ENCODE data around the gene RYK.
"Not testable (repeated sequence)": the region's sequence is repeated elsewhere in the genome, so short reads cannot be mapped to it uniquely, and the experiment has no call there.

The RYK gene

DNA sequence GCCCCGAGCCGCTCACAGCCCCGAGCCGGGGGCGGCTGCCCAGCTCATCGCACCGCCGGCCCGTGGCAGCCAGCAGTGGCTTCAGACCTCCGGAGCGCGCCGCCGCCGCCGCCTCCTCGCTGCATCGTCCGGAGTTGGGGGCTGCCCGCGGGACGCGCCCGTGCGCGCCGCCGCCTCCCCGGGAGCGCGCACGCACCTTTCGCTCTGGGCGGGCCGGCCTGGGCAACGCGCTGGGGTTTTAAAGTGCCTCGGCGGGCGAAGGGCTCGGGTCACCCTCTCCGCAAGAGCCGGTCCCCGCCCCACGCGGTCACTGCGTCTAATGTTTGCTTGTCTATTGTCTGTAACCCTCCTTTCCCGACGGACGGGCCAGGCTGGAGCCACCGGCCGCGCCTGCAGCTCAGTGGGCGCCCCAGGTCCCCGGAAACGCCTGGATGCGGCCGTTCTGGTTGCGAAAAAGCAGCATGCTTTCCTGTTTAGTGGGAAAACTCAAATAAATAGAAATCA lies at the start of gene RYK:
Gene RYK, minus strand, starts transcription at position 143 of the 504 bp plus-strand sequence. CDS start 205 bp downstream, outside the sequence.
- DNase-seq (ENCODE audit: low read depth in 3 of 3): peak; percentile 52 to 66 (median 62)

DNA sequence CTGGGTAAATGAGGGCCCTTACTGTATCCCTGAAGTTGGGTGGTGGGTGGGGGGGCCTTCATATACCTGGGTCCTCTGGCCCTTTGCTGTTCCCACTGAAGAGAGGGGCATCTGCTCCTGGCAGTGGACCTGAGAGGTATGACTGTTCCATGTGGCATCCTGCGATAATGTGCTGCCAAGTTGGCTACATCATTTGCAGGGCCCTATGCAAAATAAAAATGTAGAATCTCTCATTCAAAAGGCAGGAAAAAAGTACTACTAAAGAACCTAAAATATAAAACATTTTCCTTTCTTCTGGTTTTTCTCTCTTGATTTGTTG lies 49.2 kb upstream of the RYK start:
- DNase-seq (ENCODE audit: low read depth in 3 of 3): no peak

DNA sequence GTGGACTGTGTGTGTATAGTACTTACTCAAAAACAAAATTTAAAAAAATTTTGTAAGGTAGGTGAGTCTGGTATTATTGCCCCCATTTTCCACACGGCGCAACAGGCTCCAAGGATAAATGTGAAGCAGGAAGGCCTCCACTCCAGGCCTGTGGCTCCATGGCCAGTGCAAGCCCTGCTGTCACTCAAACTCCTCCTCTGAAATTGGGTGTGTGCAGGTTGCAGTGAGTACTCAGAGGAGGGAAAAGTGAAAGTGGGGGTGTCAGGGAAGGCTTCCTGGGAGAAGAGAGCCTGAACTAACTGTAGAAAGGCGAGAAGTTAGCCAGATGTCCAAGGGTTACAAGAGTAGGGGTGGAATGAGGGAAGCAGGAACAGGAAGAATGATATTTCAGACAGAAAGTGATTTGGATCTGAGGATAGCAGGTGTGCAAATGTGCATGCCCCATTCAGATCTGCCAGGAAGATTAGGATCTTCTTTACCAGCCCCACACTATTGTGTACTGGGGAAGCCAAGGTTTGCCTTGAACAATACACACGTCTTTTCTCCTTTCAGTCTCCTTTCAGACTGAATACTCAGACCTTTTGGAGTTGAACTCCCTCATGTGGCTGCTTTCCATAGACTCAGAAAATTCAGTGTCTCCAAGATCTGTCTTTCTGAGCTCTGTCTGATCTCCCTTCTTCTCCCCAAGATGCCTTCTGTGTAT lies 48.7 kb upstream of the RYK start:
- DNase-seq (ENCODE audit: low read depth in 3 of 3): no peak

DNA sequence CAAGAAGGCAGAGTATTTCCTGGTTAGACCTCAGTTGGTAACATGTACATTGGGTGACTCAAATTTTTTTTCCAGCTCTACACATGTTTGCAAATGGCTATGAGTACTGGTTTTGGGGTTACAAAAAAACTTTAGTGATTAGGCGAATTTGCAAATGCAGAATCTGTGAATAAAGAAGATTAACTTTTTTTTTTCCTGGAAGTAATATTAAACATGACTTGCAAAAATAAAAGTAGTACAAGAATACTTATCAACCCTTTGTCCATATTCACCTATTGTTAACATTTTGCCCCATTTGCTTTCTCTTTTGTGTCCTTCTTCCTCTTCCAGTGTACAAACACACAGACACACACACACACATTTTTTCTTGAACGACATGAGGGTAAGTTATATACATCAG lies 47.6 kb upstream of the RYK start:
- no peak for DNase-seq (ENCODE audit: low read depth in 3 of 3)

DNA sequence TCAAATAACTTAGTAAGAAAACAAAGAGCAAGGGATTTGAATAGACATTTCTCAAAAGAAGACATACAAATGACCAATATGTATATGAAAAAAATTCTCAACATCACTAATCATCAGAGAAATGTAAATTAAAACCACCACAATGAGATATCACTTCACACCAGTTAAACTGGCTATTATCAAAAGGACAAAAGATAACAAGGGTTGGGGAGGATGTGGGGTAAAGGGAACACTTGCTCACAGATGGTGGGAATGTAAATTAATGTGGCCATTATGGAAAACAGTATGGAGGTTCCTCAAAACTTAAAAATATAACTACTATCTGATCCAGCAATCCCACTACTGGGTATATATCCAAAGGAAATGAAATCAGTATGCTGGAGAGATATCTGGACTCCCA lies 46.0 kb upstream of the RYK start:
- no peak for DNase-seq (ENCODE audit: low read depth in 3 of 3)

DNA sequence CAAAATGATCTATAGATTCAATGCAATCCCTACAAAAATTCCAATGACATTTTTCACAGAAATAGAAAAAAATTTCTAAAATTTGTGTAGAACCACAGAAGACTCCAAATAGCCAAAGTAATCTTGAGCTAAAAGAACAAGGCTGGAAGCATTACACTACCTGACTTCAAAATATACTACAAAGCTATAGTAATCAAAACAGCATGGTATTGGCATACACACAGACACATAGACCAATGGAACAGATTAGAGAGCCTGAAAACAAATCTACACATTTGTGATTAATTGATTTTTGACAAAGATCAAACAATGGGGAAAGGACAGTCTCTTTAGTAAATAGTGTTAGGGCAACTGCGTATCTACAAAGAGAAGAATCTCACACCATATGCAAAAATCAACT lies 45.3 kb upstream of the RYK start:
- no peak for DNase-seq (ENCODE audit: low read depth in 3 of 3)

DNA sequence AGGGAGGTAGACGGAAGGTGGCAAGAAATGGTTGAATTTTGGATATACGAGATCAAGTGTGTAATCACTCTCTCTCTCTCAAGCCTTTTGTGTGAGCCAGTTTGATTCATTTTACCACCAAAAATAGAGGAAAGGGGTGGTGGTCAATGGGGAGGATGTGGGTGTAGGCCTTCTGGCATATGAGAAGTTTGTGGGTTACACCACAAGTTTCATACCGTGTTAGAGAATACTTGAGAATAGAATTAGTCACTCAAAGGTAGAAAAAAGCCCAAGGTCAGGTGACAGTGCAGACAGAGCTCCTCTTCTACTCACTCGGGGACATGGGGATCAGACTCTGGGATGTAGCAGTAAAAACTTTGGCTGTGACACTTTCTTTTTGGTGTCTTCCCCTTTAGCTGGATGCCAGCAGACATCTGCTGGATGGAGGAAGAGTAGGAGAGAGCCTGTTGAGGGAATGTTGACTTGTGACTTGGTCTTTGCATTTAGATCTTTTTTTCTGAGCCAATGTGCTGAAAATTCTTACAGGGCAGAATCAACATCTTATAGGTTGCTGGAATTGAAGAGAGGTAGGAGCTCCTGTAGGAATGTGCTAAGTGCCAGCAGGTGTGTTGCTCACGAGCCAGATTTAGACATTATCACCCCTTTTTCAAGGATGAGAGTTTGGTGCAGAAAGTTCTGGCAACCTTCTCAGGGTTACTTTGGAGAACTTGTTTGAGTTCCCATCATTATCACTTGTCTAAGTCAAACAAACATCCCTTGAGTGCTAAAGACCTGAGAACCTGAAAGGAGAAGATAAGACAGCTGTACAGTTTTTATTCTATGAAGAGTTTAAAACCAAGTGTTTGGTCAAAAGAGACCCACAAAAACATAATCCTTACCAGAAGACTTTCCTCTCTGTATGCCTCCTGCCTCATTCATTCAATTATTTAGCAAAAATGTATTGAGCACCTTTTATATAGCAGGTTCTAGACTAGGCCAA lies 43.9 kb upstream of the RYK start:
- peak in 2 of 3 experiments; percentile 15 to 23 for DNase-seq (ENCODE audit: low read depth in 3 of 3)

DNA sequence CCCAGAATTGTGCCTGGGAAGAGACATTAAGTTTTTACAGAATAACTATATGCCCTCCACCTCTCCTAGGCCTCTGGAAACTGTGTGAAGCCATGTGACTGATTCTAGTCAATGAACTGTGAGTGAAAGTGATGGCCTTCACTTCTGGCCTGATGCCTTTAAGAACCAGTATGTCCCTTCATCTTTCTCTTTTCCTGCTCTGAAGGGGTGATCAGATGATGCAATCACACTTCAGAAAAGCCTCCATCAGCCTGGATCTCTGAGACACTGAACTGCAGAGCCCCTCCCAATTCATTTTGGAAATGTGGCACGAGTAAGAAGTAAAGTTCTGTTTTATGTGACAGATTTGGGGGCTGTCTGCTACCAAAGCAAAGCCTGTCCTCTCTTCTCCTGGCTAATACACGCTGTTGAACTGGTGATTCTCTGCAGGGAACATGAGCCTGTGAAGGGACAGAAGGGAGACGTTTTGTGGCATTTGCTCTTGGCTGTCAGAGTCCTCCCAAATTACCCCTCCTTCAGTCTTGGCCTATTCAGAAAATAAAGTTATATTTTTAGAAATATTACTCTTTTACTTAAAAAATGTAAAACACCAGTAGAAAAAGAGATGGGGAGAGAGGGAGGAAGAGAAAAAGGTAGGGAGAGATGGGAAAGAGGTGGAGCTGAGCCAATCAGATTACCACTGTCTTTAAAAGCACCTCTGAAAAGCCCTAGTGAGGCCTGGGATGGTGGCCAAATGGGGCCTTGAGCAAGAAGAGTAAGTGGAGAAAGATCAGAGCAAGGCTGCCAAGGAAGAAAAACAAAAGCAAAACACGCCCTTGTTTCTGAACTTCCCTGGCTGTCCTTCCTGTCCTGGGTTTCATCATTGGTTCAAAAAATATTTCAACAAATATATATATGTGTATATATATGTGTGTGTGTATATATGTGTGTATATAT lies 40.9 kb upstream of the RYK start:
- no peak for DNase-seq (ENCODE audit: low read depth in 3 of 3)

DNA sequence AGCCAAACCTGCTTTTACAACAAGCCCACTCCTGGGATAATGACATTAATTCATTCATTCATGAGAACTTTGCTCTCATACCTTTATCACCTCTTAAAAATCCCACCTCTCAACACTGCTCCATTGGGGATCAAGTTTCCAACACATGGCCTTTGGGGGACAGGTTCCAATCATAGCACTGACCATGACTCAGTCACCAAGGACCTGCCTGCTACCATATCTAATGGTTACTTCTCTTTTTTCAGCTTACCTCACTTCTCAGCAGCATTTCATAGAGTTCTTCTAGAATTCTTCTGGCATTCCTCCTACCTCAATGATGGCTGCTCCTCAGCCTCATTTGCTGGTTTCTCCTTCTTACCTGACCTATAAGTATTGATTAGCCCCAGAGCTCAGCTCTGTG lies 36.9 kb upstream of the RYK start:
- DNase-seq (ENCODE audit: low read depth in 3 of 3): no peak

DNA sequence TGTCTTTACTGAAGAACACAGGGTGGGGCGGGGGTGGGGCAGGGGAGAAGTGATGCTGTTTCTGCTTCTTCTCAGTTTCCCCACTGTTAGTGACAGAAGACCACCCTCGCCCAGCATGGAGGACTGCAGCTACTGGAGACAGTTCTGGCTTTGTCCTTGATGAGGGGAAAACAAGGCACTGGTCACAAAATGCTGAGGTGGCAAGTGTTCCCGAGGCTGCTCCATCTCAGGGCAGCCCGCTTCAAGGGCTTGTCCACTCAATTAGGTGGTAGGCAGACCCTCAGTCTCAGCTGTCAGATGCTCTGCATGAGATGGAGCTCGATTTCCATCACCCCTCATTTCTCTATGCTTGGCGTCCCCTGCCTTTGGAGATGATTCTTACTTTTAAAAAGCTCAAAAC lies 33.8 kb upstream of the RYK start:
- DNase-seq (ENCODE audit: low read depth in 3 of 3): no peak

DNA sequence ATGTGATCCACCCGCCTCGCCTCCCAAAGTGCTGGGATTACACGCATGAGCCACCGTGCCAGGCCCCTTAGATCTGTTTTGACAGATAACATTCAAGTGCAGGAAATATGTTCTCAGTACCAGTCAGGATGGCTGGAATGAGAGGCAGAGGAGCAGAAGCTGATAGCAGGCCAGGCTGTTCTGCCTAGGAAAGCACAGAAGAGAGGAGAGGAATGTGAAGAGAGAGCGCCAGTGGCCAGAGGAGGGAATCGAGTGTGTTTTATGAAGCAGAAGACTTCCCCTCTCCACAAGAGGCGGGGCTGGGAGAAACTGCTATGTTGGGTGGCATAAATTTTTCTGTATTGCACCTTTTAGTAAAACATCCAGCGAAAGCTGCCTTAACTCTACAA lies 32.0 kb upstream of the RYK start:
- no peak for DNase-seq (ENCODE audit: low read depth in 3 of 3)

DNA sequence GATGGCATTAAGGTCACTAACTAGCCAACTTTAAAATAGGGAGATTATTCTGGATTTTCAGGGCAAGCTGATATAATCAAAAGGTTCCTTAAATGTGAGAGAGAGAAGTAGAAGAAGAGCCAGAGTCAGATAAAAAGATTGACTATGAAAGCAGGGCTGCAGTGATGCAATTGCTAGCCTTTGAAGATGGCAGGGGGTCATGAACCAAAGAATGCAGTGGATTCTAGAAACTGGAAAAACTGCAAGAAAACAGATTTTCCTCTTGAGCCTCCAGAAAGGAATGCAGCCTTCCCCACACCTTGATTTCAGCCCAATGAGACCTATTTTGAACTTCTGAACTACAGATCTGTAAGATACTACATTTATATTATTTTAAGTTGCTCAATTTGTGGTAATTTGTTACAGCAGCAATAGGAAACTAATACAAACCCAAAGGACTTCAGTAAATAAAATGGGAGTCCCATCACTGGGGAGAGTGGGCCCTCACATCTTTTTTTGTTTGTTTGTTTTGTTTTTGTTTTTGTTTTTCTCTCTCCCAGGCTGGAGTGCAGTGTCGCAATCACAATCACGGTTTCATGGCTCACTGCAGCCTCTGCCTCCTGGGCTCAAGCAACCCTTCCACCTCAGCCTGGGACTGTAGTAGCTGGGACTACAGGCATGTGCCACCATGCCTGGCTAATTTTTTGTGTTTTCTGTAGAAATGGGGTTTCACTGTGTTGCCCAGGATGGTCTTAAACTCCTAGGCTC lies 31.4 kb upstream of the RYK start:
- no peak for DNase-seq (ENCODE audit: low read depth in 3 of 3)

DNA sequence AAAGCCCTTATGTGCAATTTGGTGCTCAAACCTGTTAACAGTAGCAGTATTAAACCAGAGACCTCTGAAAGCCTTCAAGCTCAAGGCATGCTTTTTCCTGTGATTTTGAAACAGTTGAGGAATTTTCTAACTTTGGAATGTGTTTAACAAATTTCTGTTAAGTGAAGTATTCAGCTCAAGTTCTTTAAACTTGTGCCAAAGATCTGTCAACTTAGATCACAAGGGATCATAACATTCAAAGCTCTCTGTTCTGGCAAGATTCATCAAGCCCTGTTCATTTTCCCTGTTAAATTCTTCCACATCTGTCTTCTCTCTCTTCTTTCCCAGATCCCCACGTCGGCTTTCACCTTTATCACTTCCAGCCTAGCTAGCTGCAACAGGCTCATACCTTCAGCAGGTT lies 28.8 kb upstream of the RYK start:
- DNase-seq (ENCODE audit: low read depth in 3 of 3): no peak

DNA sequence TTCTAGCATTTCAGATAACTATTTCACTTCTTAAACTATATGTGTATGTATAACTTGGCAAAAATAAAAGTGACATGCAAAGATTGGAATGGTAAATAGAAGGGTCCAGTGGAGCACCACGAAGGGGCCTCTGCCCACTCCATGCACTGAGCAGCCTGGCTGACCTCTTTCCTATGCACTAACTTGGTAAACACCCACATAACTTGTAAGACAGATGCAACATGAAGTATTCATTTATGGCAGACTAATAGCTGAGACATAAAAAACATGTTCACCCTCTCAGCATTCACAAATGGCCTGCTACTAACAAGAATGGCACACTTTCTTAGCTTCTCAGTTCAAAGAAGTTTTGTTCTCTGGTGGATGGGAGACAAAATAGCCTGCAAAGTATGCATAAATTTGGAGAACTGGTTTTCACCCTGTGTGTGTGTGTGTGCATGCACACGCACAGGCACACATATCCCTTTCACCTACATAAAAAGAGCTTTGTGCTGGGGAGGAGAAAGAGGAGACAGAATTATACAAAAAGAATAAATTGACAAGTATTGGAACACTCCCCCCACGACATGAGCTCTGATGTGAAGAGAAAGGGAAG lies 26.5 kb upstream of the RYK start:
- DNase-seq (ENCODE audit: low read depth in 3 of 3): no peak

DNA sequence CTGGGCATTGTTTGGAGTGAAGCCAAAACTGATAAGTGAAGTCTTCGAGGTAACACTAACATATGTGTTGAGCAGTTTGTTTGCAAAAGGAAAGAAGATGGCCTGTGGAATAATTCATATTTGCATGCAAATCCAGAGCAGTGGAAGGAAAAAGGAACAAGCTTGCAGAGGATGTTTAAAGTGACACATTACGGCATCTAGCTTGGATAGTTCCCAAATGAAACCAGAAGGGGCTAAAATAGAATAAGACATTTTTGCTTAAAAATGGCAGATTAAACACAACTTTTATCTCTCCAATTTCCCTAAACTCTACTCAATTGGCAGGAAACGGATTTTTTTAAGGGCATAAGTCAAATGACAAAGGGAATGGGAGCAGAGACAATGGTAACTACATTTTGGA lies 25.4 kb upstream of the RYK start:
- DNase-seq (ENCODE audit: low read depth in 3 of 3): no peak

DNA sequence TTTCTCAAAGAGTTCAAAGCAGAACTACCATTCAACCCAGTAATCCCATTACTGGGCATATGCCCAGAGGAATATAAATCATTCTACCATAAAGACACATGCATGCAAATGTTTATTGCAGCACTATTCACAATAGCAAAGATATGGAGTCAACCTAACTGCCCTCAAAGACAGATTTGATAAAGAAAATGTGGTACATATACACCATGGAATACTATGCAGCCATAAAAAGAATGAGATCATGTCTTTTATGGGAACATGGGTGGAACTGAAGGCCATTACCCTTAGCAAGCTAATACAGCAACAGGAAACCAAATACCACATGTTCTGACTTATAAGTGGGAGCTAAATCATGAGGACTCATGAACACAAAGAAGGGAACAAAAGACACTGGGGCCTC lies 24.5 kb upstream of the RYK start:
- DNase-seq (ENCODE audit: low read depth in 3 of 3): not testable (repeated sequence)

DNA sequence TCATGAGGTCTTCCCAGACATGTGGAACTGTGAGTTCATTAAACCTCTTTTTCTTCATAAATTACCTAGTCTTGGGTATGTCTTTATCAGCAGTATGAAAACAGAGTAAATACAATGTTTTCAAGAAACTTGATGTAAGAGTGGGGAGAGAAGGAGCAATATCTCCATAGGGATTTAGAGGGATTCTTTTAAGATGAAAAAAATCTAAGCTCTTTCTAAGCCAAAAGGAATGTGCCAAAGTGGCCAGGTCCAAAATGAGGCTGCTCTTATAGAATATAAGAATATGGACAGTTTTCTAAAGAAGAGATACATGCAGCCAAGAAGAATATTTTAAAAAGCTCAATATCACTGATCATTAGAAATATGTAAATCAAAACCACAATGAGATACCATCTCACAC lies 23.9 kb upstream of the RYK start:
- no peak for DNase-seq (ENCODE audit: low read depth in 3 of 3)

DNA sequence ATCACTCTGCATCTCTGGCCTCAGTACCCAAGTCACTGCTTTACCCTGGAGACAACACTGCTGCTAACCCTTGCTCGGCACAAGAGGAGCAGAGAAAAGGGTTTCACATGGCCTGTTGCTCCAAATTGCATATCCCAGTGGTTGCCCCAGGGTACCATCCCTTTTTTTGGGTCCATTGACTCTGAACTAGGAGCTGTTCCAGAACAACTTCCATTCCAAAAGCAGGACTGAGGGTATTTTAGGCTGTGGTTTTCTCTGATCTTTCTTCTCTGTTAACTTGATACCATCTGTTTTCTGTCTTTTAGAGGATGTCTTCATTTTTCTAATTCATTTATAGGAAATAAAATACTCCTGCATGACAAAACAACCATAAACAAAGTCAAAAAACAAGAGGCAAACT lies 17.3 kb upstream of the RYK start:
- no peak for DNase-seq (ENCODE audit: low read depth in 3 of 3)

DNA sequence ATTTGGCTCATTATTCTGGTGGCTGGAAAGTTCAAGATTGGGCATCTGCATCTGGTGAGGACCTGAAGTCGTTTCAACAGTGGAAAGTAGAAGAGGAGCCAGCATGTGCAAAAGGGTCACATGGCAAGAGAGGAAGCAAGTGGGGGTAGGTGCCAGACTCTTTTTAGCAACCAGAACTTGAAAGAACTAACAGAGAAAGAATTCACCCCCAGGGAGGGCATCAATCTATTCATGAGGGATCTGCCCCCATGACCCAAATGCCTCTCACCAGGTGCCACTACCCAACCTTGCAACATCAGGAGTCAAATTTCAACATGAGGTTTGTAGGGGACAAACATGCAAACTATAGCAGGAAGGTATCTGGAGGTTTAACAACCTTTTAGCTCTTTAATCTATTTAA lies 10.3 kb upstream of the RYK start:
- DNase-seq (ENCODE audit: low read depth in 3 of 3): no peak

DNA sequence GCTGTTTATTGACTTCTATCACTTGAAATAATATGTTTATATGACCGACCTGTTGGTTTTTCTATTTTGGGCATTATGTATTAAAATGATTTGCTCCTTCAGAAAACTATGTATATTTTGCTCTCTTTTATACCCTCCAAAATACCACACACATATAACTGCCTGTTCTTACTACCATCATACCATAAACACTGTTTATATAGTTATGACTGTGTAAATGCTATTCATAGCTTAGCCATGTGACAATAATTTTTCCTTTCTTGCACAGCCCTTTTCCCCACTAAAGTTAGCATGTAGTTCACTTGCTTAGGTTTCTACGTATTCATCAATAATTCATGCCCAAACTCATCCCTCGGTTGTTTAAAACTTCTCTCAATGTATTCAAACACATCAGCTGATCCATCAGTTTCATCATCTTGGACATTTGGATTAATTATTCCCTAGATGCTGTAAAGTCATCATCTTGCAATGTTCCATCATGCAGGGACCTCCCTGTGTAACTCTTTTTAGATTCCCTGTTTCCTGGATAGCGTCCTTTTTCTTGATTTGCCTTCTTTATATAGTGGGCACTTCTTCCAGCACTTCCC lies 8.2 kb upstream of the RYK start:
- no peak for DNase-seq (ENCODE audit: low read depth in 3 of 3)
